ENCODE measurements around the gene PPP2R2C. TPM values are rescaled to one million over a fixed set of nuclear protein-coding genes. Genes with fewer than 3 reads are reported as not detected.
A peak's percentile ranks its signal among the peaks of the same experiment; 100 is the strongest.

Gene PPP2R2C
- total and polyA plus RNA-seq, 9 of the 15 experiments (the other 6 are each of a cell fraction or from before 2014, with no cell fraction given): 0.04 to 0.06 TPM; not detected in 7

DNA sequence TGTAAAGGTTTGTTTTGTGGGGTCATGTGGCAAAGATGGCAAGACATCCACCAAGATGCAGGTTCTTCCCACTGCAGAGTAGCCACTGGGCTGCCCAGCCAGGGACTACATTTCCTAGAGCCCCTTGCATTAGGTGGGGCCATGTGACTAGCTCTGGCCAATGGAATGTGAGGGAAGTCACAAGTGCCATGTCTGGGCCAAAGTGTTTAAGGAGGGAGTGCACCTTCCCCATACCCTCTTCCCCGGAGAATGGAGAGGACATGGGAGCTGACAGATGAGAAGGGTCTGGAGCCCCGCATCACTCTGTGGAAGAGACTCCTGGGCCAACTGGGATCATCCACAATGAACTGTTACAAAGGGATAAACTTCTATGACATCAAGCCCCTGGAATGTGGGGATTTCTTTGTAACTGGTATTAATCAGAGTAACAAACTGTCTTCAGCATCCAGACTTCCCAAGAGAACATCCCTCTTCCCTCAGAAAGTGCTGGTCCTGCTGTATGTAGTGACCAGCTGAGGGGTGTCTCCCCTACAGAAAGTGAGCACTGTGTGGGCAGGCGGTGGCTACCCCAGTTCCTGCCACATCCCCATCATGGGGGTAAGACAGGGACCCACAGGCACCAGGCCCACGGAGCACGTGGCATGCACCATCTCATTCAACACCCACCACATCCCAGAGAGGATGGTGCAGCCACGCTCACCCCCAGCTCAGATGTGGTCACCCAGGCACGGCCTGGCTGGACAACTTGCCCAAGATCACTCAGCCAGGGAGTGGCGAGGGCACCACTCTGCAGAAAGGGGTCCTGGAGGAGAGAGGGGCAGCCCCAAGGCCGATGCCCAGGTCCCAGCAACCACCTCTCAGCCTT lies 10.9 kb downstream of the PPP2R2C start:
- H3K4me1 ChIP-seq (replicated peaks in 1 of 2; ENCODE audit: control insufficient read depth in 2 of 2, insufficient read depth in 2 of 2, low read length in 2 of 2): no peaks in the 10 kb centered on the region

More for the DNA sequence above, 10.9 kb downstream of the PPP2R2C start:
- BruUV-seq (replicated peaks): no TSS peak
- Histone ChIP-seq H3K4me3 (no peak overlapping the region), H3K27me3 (ENCODE audit: control insufficient read depth in 2 of 2, insufficient read depth in 2 of 2, low read length in 2 of 2) (peaks cover 0 to 9% of the 10 kb centered on the region in 2 experiments; a peak in 3 of 5 replicates), H3K36me3 (ENCODE audit: control insufficient read depth, insufficient read depth, low read length) (no peaks in the 10 kb centered on the region), H3K9ac (ENCODE audit: insufficient read depth in 1 of 2, low read depth in 2 of 2, low read length in 2 of 2) (no peak overlapping the region), H3K9me3 (replicated peaks; ENCODE audit: control insufficient read depth, insufficient read depth, low read depth, low read length) (no peaks in the 10 kb centered on the region), H3K9me1 (ENCODE audit: control insufficient read depth, insufficient read depth, low read length) (no peaks in the 10 kb centered on the region), H4K20me1 (replicated peaks; ENCODE audit: control insufficient read depth, insufficient read depth, low read length) (no peaks in the 10 kb centered on the region), H2AFZ (ENCODE audit: low read depth, low read length) (no peak overlapping the region), H3K27ac (ENCODE audit: extremely low read depth, low read depth, low read length) (no peak overlapping the region), H3K79me2 (ENCODE audit: control insufficient read depth, insufficient read depth, low read length) (no peaks in the 10 kb centered on the region), H3K4me2 (ENCODE audit: insufficient read depth, low read length) (no peak overlapping the region)
- intact Hi-C loops (cut with micrococcal nuclease): no loop called here
- no peak for FAIRE-seq
- ATAC-seq: peak; percentile 61
- DNase-seq (ENCODE audit: extremely low read depth in 1 of 4, low spot score in 3 of 4): no peak
- TF ChIP-seq KDM4B (IDR thresholded peaks at IDR 0.05; ENCODE audit: borderline replicate concordance in 2 of 2, low read depth in 1 of 2): no peak
- TF ChIP-seq, protein P1, sequence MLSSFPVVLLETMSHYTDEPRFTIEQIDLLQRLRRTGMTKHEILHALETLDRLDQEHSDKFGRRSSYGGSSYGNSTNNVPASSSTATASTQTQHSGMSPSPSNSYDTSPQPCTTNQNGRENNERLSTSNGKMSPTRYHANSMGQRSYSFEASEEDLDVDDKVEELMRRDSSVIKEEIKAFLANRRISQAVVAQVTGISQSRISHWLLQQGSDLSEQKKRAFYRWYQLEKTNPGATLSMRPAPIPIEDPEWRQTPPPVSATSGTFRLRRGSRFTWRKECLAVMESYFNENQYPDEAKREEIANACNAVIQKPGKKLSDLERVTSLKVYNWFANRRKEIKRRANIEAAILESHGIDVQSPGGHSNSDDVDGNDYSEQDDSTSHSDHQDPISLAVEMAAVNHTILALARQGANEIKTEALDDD (IDR thresholded peaks at IDR 0.05): no peak
- TF ChIP-seq SIN3B (IDR thresholded peaks at IDR 0.05; ENCODE audit: low read depth): no peak
- no peak for TF ChIP-seq CCNT2 (IDR thresholded peaks at IDR 0.05; ENCODE audit: borderline replicate concordance, extremely low read depth, insufficient read length, low read depth, low read length)
- TF ChIP-seq, protein P2, sequence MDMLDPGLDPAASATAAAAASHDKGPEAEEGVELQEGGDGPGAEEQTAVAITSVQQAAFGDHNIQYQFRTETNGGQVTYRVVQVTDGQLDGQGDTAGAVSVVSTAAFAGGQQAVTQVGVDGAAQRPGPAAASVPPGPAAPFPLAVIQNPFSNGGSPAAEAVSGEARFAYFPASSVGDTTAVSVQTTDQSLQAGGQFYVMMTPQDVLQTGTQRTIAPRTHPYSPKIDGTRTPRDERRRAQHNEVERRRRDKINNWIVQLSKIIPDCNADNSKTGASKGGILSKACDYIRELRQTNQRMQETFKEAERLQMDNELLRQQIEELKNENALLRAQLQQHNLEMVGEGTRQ (CRISPR knock-in tag; IDR thresholded peaks at IDR 0.05): peak; percentile 78
- no peak for TF ChIP-seq NCOA1 (IDR thresholded peaks at IDR 0.05; ENCODE audit: low read depth)
- TF ChIP-seq HCFC1 (IDR thresholded peaks at IDR 0.05; ENCODE audit: low read depth, low read length): peak; percentile 54
- TF ChIP-seq NFYB (IDR thresholded peaks at IDR 0.05; ENCODE audit: extremely low read depth, insufficient read length): peak; percentile 37
- peak; percentile 52; the same call in 1 of the 2 replicates for TF ChIP-seq RAD51 (IDR thresholded peaks at IDR 0.05; ENCODE audit: borderline replicate concordance, low read depth)
- TF ChIP-seq, protein P3, sequence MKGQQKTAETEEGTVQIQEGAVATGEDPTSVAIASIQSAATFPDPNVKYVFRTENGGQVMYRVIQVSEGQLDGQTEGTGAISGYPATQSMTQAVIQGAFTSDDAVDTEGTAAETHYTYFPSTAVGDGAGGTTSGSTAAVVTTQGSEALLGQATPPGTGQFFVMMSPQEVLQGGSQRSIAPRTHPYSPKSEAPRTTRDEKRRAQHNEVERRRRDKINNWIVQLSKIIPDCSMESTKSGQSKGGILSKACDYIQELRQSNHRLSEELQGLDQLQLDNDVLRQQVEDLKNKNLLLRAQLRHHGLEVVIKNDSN (CRISPR knock-in tag; IDR thresholded peaks at IDR 0.05): peak; percentile 72
- no peak for TF ChIP-seq MAFK (IDR thresholded peaks at IDR 0.05; ENCODE audit: low read length)
- no peak for TF ChIP-seq RBM25 (IDR thresholded peaks at IDR 0.05; ENCODE audit: low read depth, low read length, severe bottlenecking)
- TF ChIP-seq, protein P4, sequence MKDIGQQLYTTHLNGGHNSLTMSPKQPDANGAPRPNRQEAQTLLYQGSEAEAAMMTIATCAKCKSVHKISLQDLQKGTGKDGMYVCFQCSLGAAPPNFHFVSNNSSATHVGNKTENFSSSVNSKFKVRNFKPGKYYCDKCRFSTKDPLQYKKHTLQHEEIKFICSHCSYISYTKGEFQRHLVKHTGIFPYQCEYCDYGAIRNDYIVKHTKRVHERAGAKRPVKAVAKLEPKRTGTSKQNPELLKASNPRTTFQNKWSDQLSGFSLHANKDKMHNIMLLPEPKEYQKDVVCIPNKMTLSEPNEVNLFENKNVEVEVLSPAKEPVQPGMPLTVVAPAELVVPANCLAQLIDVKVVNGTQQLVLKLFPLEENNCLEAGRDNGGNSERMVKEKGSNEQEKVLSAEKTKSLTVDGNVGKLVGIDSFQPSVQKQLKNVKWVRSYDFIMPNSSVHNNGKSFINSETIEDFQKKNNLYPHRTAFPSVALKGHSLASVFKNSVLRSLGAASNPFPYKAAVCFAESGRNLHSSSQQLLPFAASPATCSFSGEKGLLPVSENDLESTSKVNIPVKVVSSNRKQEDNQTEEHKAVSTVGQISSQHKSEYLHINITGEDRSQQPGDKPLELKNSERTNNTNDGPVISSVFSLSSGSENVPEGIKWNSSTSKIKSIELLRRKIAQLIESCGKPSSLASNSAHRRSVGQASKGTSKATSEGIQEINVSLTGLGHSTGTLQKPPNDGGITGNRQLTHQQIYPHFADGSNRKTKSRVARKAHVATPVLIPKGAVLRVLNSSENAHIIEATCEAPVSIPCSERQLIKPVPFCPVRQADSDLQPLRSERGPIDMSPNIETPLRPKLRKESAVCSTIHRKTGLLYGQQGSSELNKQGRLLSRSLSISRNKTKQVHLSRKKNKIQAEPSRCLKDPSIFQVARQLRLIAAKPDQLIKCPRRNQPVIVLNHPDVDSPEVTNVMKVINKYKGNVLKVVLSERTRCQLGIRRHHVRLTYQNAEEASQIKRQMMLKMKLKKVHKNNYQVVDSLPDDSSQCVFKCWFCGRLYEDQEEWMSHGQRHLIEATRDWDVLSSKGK (CRISPR knock-in tag; IDR thresholded peaks at IDR 0.05): no peak
- no peak for TF ChIP-seq ZNF175 (CRISPR knock-in tag; IDR thresholded peaks at IDR 0.05; ENCODE audit: low read depth)
- TF ChIP-seq ZKSCAN1 (IDR thresholded peaks at IDR 0.05; ENCODE audit: low read depth, low read length): no peak
- ChIA-PET CTCF (ENCODE audit: low intra/inter-chr PET ratio) (no interaction called here), POLR2A (no interaction called here)
- in situ Hi-C loops (cut with MboI): no loop called here
- WGBS (ENCODE audit: insufficient coverage, low coverage, missing lambda C conversion rate): 3% methylated on average over 9 of the region's 9 CpGs
